Activated CD4-positive, CD25-positive, alpha-beta regulatory T cell treated with anti-CD3 and anti-CD28 coated beads, Interleukin-2, amount 50 U/mL, for 72 hours (primary cell): ENCODE measurements around the gene NEK4.

ENCODE experiments used
- DNase-seq: peaks from one replicate; pipeline ENCODE4 v3.0.0; 2021

NEK4 gene

DNA sequence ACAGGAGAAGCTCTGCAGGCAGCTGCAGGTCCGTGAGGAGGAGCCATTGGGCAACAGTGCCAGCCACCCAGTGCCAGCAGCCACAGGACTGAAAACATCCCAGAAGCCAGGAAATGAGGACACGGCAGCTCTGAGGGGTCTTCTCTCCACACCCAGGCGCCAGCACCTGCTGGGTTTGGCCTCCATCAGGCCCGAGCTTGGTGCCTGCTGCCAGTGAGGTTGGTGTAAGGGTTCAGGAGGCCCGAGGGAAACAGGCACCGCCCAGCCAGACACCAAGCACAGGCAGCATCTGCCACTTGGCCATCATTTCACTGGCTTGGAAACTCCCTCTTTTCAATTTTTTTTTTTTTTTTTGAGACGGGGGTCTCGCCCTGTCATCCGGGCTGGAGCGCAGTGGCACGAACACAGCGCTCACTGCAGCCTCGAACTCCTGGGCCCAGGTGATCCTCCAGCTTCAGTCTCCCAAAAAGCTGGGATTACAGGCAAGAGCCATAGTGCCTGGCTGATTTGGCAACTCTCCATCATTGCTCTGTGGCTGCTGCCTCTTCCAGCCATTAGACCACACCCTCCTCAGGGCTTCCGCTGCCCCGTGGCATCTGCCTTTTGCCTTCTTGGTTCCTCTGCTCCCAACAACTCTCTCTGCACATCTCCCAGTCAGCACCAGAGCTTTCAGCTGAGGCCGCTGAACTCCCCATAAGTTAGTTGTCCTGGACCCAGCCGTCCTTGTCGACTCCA is 22.4 kb upstream of the NEK4 start:
- DNase-seq, result no peak

DNA sequence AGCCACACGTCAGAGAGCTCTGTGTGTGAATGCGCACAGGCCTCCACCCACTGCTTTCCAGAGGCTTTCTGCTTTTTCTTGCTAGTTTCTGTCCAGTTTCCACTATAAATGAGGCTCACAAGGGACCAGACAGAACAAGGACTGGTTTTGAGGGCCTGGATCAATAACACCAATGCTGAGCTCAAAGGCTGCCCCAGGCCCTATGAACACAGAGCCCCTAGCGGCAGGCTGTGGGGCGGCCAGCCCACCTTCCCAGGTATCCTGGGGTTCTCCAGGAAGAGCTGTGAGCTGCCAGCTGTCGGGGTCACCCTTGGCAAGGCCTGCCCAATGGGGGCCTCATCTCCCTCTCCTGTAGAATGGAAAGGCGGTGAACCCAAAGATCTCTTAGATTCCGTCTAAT is 21.7 kb upstream of the NEK4 start:
- no peak for DNase-seq

DNA sequence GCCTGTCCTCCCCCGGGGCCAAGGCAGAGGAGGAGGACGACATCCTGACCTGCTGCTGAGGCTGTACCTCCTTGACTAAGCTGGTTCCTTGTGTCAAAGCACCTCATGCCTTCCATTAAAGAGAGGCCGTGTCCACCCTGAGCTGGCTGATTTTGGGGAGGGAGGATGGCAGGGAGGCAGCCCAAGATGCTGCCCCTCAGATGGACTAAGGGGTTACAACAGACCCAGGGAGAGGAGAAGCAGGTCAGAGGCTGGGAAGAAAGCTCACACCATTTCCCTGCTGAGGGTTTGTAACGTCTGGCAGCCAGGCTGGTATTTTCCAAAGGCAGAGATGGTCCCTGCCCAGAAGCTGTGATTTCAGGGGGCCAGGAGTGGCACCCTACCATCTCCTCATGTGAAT is 21.2 kb upstream of the NEK4 start:
- DNase-seq, result no peak

DNA sequence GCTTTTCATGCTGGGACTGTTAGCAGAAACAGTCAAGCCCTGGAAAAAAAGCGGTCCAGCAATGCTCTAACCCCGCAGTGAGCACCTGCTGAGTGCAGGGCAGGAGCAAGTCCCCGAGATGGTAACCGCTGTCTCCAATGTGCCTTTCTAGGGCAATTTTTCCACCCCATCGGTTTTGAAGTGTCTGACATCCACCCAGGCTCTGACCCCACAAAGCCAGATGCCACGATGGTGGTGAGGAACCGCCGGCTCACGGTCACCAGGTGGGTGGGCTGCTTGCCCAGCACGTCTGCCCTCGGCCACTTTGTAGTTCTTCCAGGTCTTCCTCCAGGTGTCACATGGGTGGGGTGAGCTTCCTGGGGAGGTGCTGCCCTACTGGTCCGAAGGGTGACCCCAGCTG is 20.6 kb upstream of the NEK4 start:
- no peak for DNase-seq

DNA sequence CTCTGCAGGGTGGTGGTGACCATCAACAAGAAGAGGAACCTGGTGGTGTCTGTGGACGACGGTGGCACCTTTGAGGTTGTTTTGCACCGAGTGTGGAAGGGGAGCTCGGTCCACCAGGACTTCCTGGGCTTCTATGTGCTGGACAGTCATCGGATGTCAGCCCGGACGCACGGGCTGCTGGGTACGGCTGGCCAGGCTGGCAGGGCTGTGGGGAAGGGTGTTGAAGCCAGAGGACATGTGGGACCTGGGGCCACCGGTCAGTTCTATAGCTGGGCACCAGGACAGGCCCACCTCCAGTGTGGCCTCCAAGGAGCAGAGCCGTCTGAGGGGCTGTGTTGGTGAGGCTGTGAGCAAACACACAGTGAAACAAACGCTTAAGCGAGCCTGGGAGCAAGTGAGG is 20.0 kb upstream of the NEK4 start:
- no peak for DNase-seq

DNA sequence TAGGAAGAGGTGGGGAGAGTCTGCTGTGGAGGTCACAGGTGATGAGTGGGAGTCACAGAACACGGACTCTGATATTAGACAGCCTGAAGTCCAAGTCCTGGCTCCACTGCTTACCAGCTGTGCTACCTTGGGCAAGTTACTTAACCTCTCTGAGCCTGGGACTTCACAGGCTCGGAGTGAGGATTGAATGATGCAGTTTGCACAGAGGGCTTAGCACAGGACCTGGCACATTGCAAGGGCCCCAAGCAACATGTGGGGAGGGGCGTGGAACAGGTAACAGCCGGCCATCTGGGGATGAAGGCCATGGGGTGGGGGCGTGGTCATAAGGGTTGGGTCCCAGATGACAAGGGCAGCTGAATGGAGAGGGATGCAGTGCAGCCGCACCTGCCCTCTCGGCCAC is 19.6 kb upstream of the NEK4 start:
- no peak for DNase-seq

DNA sequence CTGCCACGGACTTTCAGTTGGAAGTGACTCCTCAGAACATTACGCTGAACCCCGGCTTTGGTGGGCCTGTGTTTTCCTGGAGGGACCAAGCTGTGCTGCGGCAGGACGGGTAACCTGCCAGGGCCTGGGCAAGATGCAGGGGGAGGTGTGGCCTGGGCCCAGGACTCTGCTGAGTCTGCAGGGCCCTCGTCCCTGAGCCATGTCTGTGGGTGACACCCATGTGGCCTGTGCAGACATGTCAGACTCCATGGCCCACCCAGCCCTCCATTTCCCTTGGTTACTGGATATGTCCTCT is 19.0 kb upstream of the NEK4 start:
- no peak for DNase-seq

DNA sequence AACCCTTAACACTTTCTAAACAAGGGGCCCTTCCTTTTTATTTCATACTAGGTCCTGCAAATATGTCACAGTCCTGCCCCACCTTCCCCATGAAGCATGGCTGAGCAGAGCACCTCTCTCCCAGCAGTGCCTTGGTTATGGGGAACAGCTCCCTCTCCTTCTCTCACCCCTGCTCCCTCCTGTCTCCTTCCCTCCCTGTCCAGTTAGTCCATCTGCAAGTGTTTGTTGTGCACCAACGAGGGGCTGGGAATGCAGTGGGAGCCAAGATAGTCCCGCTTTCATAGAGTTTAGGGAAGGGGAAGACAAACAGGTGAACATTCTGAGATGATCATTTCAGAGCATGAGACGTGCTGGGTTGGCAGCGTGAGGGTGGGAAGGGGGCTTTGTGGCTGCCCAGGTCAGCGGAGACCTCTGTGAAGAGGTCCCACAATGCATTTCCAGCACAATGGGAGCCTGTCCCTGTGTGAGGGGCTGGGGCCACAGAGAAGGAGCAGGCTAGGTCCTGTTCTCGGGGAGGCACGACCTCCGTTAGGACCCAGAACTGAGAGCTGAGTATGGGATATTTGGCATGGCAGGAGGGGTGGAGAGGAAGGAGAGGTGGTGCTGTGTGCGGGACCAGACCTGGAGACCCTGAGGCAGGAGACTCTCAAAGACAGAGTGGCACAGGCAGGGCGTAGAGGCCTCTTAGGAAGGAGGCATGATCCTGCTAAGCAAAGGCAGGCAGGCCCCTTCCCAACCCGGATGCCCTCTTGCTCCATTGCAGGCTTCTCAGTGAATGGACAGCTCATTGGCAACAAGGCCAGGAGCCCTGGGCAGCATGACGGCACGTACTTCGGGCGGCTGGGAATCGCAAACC is 18.4 kb upstream of the NEK4 start:
- no peak for DNase-seq

DNA sequence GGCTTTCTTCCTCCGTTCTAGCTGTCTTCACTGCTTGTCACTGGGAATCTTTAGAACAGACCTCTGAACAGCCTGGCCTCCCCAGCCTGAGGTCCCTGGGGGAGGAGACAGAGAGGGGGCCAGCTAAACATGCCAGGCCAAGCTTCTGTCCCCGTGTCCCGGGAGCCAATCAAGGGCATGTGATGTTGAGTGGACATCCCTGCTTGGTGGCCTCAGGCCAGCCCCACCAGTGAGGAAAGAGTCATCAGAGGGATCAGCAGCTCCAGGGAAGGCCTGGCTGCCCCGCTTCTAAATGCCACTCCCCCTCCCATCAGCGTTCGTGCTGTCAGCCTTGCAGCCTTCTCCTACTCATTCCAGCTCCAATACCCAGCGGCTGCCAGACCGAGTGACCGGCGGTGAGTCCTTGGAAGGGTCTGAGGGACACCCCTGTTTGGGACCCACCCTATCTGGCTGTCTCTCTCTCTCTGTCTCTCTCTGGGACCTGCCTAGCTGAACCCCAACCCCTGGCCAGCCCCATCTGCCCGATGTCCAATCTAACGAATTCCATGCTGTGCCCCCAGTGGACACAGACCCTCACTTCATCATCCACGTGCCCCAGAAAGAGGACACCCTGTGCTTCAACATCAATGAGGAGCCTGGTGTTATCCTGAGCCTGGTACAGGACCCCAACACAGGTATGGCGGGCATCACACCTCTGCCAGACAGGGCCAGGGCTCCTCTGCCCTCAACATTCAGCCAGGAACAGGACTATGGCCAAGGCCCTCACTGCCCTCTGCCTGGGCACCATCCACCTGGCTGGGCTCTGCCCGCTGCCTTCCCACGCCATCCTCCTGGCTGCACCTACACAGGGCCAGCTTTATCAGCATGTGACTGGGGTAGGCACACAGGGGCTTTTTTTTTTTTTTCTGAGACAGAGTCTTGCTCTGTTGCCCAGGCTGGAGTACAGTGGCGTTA is 17.2 kb upstream of the NEK4 start:
- DNase-seq, result no peak

DNA sequence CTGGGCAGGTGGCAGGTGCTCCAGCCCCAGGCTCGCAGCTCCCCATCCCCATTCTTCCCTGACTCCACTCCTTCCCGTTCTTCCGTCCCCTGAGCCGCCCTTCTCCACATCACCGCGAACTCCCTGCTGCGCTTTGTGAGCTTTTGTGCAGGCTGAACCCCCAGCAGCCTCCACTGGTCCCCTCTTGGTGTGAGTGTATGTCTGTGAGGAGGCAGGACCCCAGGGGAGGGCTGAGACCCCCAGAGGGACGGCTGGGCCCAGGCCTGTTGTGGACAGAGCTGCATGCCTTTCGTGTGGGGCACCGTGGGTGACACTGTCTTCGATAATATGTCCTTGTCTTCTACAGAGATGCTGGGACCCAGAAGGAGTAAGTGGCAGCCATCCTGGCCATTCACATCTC is 16.5 kb upstream of the NEK4 start:
- no peak for DNase-seq

DNA sequence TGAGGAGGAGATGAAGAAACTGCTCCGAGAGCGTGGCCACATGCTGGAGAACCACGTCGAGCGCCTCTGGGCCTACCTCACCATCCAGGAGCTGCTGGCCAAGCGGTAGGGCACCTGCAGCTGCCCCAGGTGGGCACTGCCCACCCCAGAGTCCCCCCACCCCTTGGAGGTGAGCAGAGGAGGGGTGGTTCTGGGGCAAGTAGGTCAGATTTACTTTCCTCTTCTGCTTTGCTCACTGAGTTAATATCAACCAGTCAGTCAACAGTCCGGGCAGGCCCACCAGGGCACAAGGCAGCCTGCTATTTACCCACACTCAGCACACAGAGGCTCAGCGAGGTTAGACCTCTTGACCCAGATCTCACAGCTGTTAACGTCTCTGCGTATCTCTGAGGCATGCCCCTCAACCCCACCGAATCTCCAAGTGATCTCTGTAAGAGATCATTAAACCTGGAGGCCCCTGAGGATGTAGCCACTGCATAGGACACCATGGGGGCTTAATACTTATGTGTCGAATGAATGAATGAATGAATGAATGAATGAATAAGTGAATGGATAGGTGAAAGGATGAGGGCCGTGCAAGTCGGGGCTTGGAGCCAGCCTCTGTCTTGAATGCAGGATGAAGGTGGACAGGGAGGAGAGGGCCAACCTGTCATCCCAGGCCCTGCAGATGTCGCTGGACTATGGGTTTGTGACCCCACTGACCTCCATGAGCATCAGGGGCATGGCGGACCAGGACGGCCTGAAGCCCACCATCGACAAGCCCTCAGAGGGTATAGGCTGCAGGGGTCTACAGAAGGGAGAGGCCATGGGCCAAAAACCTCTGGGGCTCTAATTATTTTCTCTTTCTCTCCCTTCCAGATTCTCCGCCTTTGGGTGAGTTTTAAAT is 15.8 kb upstream of the NEK4 start:
- no peak for DNase-seq

DNA sequence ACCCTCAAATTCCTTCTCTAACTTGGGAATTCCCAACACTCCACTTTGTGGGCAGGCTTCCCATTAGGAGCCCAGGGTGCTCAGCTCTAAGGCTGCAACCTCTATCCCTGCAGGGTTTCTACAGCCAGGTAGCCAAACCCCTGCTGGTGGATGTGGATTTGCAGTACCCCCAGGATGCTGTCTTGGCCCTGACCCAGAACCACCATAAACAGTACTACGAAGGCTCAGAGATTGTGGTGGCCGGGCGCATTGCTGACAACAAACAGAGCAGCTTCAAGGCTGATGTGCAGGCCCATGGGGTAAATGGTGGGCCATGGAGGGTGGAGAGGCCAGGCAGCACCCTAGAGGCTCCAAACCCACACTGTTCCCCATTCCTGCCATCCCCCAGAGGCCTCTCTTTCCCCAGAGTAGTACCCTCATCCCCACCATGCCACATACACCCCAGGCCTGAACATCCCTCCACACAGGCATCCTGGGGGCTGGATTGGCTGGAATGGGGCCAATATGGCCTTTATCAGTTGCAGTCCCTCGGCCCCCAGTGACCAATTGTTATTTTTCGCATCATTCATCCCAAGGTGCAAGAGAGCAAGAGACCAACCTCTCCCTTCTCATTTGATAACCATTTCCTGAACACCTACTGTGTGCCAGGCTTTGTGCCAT is 14.3 kb upstream of the NEK4 start:
- no peak for DNase-seq

DNA sequence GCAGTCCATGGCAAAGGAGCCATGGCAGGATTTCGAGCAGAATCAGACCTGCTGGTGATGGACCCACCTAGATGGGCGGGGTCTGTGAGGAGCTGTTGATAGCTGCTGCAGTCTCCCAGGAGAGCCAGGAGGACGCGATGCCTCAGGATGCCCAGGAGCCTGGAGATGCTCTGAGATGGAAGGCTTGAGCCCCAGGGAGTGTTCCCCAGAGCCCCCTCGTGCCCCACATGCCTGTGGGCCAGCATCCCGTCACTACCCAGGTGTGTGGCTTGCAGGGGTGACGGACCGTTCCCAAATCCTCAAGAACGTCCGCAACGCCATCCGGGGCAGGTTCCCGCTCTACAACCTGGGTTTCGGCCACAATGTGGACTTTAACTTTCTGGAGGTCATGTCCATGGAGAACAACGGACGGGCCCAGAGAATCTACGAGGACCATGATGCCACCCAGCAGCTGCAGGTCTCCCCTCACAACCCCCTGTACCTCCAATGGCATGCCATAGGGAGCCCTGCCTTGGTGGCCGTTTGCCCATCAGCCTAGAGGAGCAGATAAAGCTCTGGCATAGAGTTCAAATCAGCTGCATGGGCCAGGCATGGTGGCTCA is 13.4 kb upstream of the NEK4 start:
- DNase-seq, result peak; percentile 11

DNA sequence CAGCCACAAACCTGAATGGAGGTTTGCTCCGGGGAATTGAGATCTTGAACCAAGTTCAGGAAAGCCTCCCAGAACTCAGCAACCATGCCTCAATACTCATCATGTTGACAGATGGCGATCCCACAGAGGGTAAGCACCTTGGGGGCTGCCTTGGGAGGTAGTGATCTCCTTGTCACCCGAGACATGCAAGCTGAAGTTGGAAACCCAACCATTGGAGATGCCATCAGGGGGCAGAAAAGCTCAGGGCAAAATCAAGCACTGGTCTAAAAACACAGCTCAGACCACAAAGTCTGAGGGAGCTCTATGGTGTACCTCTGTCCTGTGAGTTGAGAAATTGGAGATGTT is 12.4 kb upstream of the NEK4 start:
- DNase-seq, result peak; percentile 13

DNA sequence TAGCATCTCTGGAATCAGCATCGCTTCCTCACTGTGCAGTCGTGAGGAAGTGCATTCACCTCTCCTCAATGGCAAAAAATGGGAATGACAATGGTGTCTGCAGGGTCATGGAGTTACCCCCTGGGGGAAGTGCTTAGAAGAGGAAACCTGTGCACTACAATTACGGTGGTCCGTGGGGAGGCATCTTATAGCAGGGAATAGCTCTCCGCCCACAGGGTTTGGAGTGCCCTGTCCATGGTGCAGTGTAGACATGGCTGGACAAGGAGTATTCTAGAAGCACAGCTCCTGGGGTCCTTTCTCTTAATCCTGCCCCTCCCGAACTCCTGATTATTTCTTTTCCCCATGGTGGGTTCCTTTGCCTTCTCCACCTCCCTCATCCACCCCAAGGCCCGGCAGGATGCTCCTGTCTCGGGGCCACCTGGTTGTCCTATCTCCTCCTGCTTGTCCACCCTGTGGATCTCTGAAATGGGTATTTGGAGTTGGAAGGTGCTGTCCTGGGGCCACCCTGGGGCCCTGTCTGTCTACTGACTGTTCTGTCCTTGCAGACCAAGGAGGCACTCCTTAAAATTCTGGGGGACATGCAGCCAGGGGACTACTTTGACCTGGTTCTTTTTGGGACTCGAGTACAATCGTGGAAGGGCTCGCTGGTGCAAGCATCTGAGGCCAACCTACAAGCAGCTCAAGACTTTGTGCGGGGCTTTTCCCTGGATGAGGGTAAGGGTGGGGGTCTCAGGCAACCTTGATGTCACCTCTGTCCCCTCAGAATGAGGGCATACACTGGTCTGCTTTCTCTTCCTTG is 11.9 kb upstream of the NEK4 start:
- peak; percentile 21 for DNase-seq

DNA sequence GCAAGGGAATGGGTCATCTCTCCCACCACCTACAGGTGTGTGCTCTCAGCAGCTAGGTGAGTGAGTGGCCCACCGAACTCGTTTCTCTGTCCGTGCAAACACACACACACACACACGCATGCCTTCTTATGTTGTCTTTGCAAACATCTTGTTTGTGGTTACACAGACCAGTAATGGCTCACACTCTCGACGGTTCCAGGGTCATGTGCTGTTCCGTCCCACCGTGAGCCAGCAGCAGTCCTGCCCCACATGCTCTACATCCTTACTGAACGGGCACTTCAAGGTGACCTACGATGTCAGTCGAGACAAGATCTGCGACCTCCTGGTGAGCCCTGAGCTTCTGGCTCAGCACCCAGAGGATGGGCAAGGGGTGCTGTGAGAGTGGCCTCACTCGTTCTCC is 11.0 kb upstream of the NEK4 start:
- no peak for DNase-seq

DNA sequence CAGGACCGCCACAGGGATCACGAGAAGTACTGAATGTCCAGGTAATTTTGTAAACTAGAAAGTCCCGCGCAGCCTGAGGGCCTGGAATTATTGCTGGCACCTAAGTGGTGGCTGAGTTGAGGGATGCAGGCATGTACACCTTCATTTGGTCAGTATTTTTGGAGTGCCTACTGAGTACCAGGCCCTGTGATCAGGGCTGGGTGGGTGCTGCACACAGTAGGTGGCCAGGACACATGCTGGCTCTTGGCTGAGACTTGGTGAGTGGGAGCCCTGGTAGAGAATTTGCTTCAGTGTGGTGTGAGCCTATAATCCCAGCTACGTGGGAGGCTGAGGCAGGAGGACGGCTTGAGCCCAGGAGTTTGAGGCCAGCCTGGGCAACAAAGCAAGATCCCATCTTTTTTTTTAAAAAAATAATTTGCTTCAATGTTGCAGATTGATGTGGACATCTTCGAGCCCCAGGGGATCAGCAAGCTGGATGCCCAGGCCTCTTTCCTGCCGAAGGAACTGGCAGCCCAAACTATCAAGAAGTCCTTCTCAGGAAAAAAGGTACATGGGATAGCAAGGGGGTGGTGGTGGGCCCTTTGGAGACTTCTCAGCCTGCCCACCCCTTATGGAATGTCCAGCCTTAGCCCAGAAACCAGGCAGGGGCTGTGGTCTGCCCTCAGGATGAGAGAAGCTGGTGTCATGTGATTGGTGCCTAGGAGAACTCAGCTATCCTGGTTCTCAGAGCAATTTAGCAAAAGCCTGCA is 9.3 kb upstream of the NEK4 start:
- no peak for DNase-seq

DNA sequence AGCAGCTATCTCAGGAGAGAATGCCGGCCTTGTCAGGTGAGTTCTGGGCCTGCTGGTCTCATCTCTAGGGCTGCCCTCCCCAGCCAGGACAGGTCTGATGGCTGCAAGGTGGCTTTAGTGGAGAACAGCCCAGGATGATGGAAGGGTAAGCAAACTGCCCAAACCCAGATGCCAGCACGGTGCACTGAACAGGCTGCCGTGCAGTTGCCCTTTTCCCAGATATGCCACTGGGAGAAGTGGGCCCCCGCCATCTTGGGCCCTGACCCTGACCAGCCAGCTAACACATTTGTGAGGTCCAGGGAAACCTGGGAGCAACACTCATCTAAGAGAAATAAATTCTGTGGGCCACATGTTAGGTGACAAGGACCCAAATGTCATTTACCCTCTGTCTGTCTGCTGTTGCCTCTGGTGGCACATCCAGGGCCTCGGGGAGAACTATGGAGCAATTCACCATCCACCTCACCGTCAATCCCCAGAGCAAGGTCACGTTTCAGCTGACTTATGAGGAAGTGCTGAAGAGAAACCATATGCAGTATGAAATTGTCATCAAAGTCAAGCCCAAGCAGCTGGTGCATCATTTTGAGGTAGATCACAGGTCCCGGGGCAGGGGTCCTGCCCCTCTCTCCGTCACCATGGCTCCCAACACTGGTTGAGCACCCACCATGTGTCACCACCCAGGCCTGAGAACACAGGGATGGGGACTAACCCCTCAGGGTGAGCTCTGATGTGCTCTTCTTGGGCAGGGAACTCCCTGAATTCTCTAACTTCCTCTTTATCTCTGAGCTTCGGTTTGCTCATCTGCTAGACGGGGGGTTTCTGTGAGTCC is 8.5 kb upstream of the NEK4 start:
- peak; percentile 28 for DNase-seq
